Measurements from ENCODE around the gene EMX2. TPM values are rescaled to one million over a fixed set of nuclear protein-coding genes. Genes with fewer than 3 reads are reported as not detected.

EMX2 gene
- total and polyA plus RNA-seq, 2 of the 13 experiments (the other 11 are each of a cell fraction or from before 2014, with no cell fraction given), result not detected

DNA sequence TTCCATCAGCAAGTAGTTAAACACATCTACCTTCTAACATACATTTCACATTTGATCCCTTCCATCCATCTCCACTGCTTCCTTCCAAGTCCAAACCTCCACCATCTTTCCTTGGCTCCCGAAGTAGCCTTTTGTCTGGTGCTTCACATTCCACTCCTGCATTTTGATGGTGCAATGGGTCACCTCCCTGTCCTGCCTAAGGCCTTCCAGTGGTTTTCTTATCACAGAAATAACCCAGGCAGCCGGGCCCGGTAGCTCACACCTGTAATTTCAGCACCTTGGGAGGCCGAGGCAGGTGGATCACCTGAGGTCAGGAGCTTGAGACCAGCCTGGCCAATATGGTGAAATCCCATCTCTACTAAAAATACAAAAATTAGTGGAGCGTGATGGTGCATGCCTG is 44.5 kb downstream of the EMX2 start:
- 23% methylated on average over 5 of the region's 5 CpGs for WGBS (ENCODE audit: low lambda C conversion rate)
- ATAC-seq (no peak), DNase-seq (ENCODE audit: low spot score) (no peak), FAIRE-seq (no peak)
- H3K4me2 ChIP-seq (ENCODE audit: low read depth, low read length), result no peak overlapping the region
- H4K20me1 ChIP-seq (ENCODE audit: insufficient read depth, low read length), result no peaks in the 10 kb centered on the region
- no peak overlapping the region for H2AFZ ChIP-seq (ENCODE audit: low read length)
- H3K9me3 ChIP-seq (ENCODE audit: low read length), result no peaks in the 10 kb centered on the region
- TF ChIP-seq PHF20 (CRISPR knock-in tag; IDR thresholded peaks at IDR 0.05) (no peak), ZNF672 (CRISPR knock-in tag; IDR thresholded peaks at IDR 0.05) (no peak), ZNF530 (CRISPR knock-in tag; IDR thresholded peaks at IDR 0.05; ENCODE audit: low read depth) (no peak), ZNF83 (CRISPR knock-in tag; IDR thresholded peaks at IDR 0.05; ENCODE audit: borderline replicate concordance) (no peak), ZNF441 (CRISPR knock-in tag; IDR thresholded peaks at IDR 0.05; ENCODE audit: borderline replicate concordance) (no peak)
- TF ChIP-seq, protein P1, sequence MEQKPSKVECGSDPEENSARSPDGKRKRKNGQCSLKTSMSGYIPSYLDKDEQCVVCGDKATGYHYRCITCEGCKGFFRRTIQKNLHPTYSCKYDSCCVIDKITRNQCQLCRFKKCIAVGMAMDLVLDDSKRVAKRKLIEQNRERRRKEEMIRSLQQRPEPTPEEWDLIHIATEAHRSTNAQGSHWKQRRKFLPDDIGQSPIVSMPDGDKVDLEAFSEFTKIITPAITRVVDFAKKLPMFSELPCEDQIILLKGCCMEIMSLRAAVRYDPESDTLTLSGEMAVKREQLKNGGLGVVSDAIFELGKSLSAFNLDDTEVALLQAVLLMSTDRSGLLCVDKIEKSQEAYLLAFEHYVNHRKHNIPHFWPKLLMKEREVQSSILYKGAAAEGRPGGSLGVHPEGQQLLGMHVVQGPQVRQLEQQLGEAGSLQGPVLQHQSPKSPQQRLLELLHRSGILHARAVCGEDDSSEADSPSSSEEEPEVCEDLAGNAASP (CRISPR knock-in tag; IDR thresholded peaks at IDR 0.05; ENCODE audit: borderline replicate concordance), result no peak
- CTCF ChIA-PET (ENCODE audit: low intra/inter-chr PET ratio, low total read pairs), result no interaction called here
- intact Hi-C loops (cut with micrococcal nuclease; ENCODE audit: unreplicated experiment), result no loop called here
- no TSS peak for BruUV-seq (replicated peaks)
- no peak overlapping the region for H3K27ac ChIP-seq (ENCODE audit: extremely low read length, insufficient read depth, low read length)
- no peak overlapping the region for H3K9ac ChIP-seq (ENCODE audit: insufficient read depth, low read depth, low read length)
- peaks cover 2 to 3% of the 10 kb centered on the region in 2 experiments; a peak in 2 of 5 replicates for H3K27me3 ChIP-seq (ENCODE audit: control insufficient read depth in 1 of 2, insufficient read depth in 2 of 2, low read length in 2 of 2)
- H3K4me3 ChIP-seq (replicated peaks in 1 of 3; ENCODE audit: insufficient read depth in 1 of 3, low read depth in 2 of 3, low read length in 3 of 3), result no peak overlapping the region
- H3K4me1 ChIP-seq (ENCODE audit: insufficient read depth, low read length), result no peaks in the 10 kb centered on the region
- H3K79me2 ChIP-seq (ENCODE audit: insufficient read depth, low read length), result no peaks in the 10 kb centered on the region
- POLR2A ChIA-PET, result no interaction called here
- in situ Hi-C loops (cut with HindIII; ENCODE audit: extremely low pct_ligation_motif_present, low pct_unique_long_range_greater_than_20kb), result no loop called here
- H3K36me3 ChIP-seq (replicated peaks in 1 of 2; ENCODE audit: control insufficient read depth in 1 of 2, insufficient read depth in 2 of 2, low read length in 2 of 2), result no peaks in the 10 kb centered on the region

DNA sequence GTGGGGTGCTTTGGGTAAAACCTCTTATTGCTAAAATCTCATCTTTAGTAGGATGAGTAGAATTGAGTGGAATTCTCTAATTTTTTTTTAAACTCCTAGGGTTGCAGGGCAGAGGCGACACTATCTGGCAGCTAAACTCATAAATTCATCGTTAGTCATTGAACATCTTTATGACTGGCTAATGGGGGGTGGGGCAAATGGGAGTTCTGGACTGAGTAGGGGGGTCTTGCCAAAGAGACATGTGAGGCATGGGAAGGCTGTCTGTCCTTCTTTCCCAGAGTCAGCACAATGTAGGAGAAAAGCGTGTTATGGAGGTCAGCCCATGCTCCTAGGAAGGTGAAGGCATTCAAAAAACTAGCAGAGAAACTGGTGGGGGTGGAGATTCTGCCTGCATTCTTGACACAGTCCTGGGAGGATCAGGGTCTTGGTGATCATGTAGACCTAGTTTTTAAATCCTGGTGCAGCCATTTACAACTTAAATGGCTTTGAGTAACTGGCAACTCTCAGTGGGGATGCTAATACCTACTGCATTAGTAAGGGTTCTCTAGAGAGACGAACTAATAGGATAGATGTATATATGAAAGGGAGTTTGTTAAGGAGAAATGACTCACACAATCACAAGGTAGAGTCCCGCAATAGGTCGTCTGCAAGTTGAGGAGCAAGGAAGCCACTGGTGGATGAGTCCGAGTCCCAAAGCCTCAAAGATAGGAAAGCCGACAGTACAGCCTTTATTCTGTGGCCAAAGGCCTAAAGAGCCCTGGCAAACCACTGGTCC is 47.7 kb downstream of the EMX2 start:
- intact Hi-C loops (cut with micrococcal nuclease; ENCODE audit: unreplicated experiment) (no loop called here), in situ Hi-C loops (cut with HindIII; ENCODE audit: extremely low pct_ligation_motif_present, low pct_unique_long_range_greater_than_20kb) (no loop called here)
- no TSS peak for BruUV-seq (replicated peaks)
- no peaks in the 10 kb centered on the region for H4K20me1 ChIP-seq (ENCODE audit: insufficient read depth, low read length)
- no peak overlapping the region for H2AFZ ChIP-seq (ENCODE audit: low read length)
- TF ChIP-seq ZNF615 (CRISPR knock-in tag; IDR thresholded peaks at IDR 0.05; ENCODE audit: borderline replicate concordance) (no peak), PAWR (CRISPR knock-in tag; IDR thresholded peaks at IDR 0.05; ENCODE audit: borderline replicate concordance) (no peak), ZNF354B (CRISPR knock-in tag; IDR thresholded peaks at IDR 0.05) (no peak), ATF7-NPFF (CRISPR knock-in tag; IDR thresholded peaks at IDR 0.05; ENCODE audit: low read depth) (no peak)
- TF ChIP-seq, protein P2, sequence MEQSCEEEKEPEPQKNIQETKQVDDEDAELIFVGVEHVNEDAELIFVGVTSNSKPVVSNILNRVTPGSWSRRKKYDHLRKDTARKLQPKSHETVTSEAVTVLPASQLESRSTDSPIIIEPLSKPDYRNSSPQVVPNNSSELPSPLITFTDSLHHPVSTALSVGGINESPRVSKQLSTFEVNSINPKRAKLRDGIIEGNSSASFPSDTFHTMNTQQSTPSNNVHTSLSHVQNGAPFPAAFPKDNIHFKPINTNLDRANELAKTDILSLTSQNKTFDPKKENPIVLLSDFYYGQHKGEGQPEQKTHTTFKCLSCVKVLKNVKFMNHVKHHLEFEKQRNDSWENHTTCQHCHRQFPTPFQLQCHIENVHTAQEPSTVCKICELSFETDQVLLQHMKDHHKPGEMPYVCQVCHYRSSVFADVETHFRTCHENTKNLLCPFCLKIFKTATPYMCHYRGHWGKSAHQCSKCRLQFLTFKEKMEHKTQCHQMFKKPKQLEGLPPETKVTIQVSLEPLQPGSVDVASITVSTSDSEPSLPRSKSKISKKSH (CRISPR knock-in tag; IDR thresholded peaks at IDR 0.05; ENCODE audit: borderline replicate concordance), result no peak
- no peak overlapping the region for H3K4me3 ChIP-seq (replicated peaks in 1 of 3; ENCODE audit: insufficient read depth in 1 of 3, low read depth in 2 of 3, low read length in 3 of 3)
- no peak overlapping the region for H3K27ac ChIP-seq (ENCODE audit: extremely low read length, insufficient read depth, low read length)
- ATAC-seq (no peak), FAIRE-seq (no peak), DNase-seq (ENCODE audit: low spot score) (no peak)
- no peak overlapping the region for H3K4me2 ChIP-seq (ENCODE audit: low read depth, low read length)
- no peaks in the 10 kb centered on the region for H3K9me3 ChIP-seq (ENCODE audit: low read length)
- 8% methylated on average over 8 of the region's 8 CpGs for WGBS (ENCODE audit: low lambda C conversion rate)
- CTCF ChIA-PET (ENCODE audit: low intra/inter-chr PET ratio, low total read pairs), result no interaction called here
- no peaks in the 10 kb centered on the region for H3K79me2 ChIP-seq (ENCODE audit: insufficient read depth, low read length)
- no peak overlapping the region for H3K9ac ChIP-seq (ENCODE audit: insufficient read depth, low read depth, low read length)
- peaks cover 2 to 11% of the 10 kb centered on the region in 2 experiments; a peak in 2 of 5 replicates for H3K27me3 ChIP-seq (ENCODE audit: control insufficient read depth in 1 of 2, insufficient read depth in 2 of 2, low read length in 2 of 2)
- POLR2A ChIA-PET, result no interaction called here
- no peaks in the 10 kb centered on the region for H3K4me1 ChIP-seq (ENCODE audit: insufficient read depth, low read length)
- no peaks in the 10 kb centered on the region for H3K36me3 ChIP-seq (replicated peaks in 1 of 2; ENCODE audit: control insufficient read depth in 1 of 2, insufficient read depth in 2 of 2, low read length in 2 of 2)
